Astrocyte of the cerebellum (primary cell): ENCODE data around the gene PIGC.

Experiments
- DNase-seq: peaks from one replicate; pipeline ENCODE4 v3.0.0-alpha.2; 2011; ENCODE audit warnings: low read depth
- H3K4me3 ChIP-seq: 2 replicates; pipeline ENCODE4 v1.5.1; 2011; ENCODE audit warnings: mild to moderate bottlenecking, low read depth, low read length, moderate library complexity
- in situ Hi-C: cut with HindIII; loops from 2 replicates; pipeline ENCODE4 v1.10.0; 2017; ENCODE audit warnings: low sequenced_read_pairs
- TF ChIP-seq, protein P1 (sequence below): IDR thresholded peaks from 2 replicates; pipeline ENCODE4 v1.5.1; 2012; ENCODE audit warnings: low read length, low read depth, moderate library complexity, mild to moderate bottlenecking; ENCODE audit errors: missing control alignments

PIGC gene

DNA sequence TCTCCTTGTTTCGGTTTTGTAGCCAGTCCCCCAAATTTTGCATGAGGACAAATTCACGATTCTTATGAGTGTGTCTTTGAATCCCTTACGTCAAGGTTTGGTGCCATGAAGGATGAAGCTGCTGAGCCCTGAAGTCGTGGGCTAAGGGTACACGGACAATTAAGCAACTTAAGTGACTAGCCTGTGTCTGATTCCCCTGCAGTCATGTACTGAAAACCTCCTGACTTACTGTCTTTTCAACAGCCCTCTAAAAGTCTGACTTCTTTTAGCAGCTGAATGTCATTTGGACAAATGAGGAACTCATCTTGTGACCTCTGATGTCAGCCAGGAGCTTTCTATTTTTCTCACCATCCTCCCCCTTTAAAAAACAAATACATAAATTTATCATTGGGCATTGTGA is 50.5 kb downstream of the PIGC start:
- no peak for DNase-seq
- TF ChIP-seq, protein P1, sequence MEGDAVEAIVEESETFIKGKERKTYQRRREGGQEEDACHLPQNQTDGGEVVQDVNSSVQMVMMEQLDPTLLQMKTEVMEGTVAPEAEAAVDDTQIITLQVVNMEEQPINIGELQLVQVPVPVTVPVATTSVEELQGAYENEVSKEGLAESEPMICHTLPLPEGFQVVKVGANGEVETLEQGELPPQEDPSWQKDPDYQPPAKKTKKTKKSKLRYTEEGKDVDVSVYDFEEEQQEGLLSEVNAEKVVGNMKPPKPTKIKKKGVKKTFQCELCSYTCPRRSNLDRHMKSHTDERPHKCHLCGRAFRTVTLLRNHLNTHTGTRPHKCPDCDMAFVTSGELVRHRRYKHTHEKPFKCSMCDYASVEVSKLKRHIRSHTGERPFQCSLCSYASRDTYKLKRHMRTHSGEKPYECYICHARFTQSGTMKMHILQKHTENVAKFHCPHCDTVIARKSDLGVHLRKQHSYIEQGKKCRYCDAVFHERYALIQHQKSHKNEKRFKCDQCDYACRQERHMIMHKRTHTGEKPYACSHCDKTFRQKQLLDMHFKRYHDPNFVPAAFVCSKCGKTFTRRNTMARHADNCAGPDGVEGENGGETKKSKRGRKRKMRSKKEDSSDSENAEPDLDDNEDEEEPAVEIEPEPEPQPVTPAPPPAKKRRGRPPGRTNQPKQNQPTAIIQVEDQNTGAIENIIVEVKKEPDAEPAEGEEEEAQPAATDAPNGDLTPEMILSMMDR, result no peak
- H3K4me3 ChIP-seq, result no peak overlapping the region
- in situ Hi-C loops, result no loop called here

DNA sequence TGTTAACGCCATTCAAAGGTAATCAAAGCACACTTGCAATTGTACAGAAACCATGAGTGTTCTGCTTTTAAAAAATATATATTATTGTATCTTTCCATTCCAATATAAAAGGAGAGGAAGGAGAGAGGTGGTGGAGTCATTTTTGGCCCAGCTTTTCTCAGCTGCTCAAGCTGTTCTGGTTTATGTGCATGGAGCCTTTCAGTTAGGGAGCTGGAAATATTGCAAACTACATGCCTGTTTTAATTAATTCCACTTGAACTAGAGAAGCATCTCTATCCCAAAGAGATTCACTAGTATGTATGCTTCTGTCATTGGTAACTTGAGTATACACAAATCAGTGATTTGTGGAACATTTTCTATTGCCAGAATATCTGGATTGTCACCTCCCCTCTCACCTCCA is 51.9 kb downstream of the PIGC start:
- no peak overlapping the region for H3K4me3 ChIP-seq
- TF ChIP-seq, protein P1, result no peak
- no peak for DNase-seq
- in situ Hi-C loops, result no loop called here
